ENCODE data around the gene TOM1L2.
"Not testable (repeated sequence)": the region's sequence is repeated elsewhere in the genome, so short reads cannot be mapped to it uniquely, and the experiment has no call there.

Gene TOM1L2

GRCh38 chr17:17942846-17943245 lies 29.4 kb downstream of the TOM1L2 start:
- H3K79me2 ChIP-seq (ENCODE audit: control insufficient read depth, low read length) = no peaks in the 10 kb centered on the region
- no peak overlapping the region for H3K4me2 ChIP-seq (ENCODE audit: low read length)
- H4K20me1 ChIP-seq (ENCODE audit: control insufficient read depth, insufficient read depth, low read depth, low read length) = no peaks in the 10 kb centered on the region; the same call in 1 of the 2 replicates
- no peaks in the 10 kb centered on the region for H3K36me3 ChIP-seq (ENCODE audit: control insufficient read depth, low read length)
- H3K27ac ChIP-seq (ENCODE audit: low read depth, low read length) = no peak overlapping the region
- no peaks in the 10 kb centered on the region for H3K9me2 ChIP-seq (replicated peaks; ENCODE audit: control insufficient read depth, low read length)
- peaks cover 10% of the 10 kb centered on the region for H3K4me1 ChIP-seq (ENCODE audit: control insufficient read depth, low read length)
- no peaks in the 10 kb centered on the region for H3F3A ChIP-seq (ENCODE audit: control insufficient read depth, insufficient read depth)
- no peaks in the 10 kb centered on the region for H3K27me3 ChIP-seq (ENCODE audit: control insufficient read depth, low read length)
- no peaks in the 10 kb centered on the region for H3K9me3 ChIP-seq (ENCODE audit: control insufficient read depth, insufficient read depth, low read length)
- no peak overlapping the region for H3K4me3 ChIP-seq (ENCODE audit: low read length)
- TF ChIP-seq CTCF (IDR thresholded peaks at IDR 0.05; ENCODE audit: low read depth, low read length, poor library complexity, severe bottlenecking) (no peak), EZH2phosphoT487 (IDR thresholded peaks at IDR 0.05; ENCODE audit: borderline replicate concordance, low read length) (no peak)

- Histone ChIP-seq H3K4me3 (ENCODE audit: low read length) (no peak overlapping the region), H3K9me2 (replicated peaks; ENCODE audit: control insufficient read depth, low read length) (no peaks in the 10 kb centered on the region), H3K27me3 (ENCODE audit: control insufficient read depth, low read length) (no peaks in the 10 kb centered on the region), H3K36me3 (ENCODE audit: control insufficient read depth, low read length) (no peaks in the 10 kb centered on the region), H4K20me1 (ENCODE audit: control insufficient read depth, insufficient read depth, low read depth, low read length) (no peaks in the 10 kb centered on the region), H3K4me2 (ENCODE audit: low read length) (no peak overlapping the region), H3F3A (ENCODE audit: control insufficient read depth, insufficient read depth) (no peaks in the 10 kb centered on the region), H3K9me3 (ENCODE audit: control insufficient read depth, insufficient read depth, low read length) (no peaks in the 10 kb centered on the region), H3K79me2 (ENCODE audit: control insufficient read depth, low read length) (no peaks in the 10 kb centered on the region), H3K4me1 (ENCODE audit: control insufficient read depth, low read length) (peaks cover 10% of the 10 kb centered on the region), H3K27ac (ENCODE audit: low read depth, low read length) (no peak overlapping the region)
- TF ChIP-seq EZH2phosphoT487 (IDR thresholded peaks at IDR 0.05; ENCODE audit: borderline replicate concordance, low read length) = no peak
- no peak for TF ChIP-seq CTCF (IDR thresholded peaks at IDR 0.05; ENCODE audit: low read depth, low read length, poor library complexity, severe bottlenecking)
Observed at GRCh38 chr17:17941015-17941414, 31.2 kb downstream of the TOM1L2 start.

- no peaks in the 10 kb centered on the region for H3K79me2 ChIP-seq (ENCODE audit: control insufficient read depth, low read length)
- no peak overlapping the region for H3K27ac ChIP-seq (ENCODE audit: low read depth, low read length)
- no peak overlapping the region for H3K4me2 ChIP-seq (ENCODE audit: low read length)
- peaks cover 10% of the 10 kb centered on the region for H3K4me1 ChIP-seq (ENCODE audit: control insufficient read depth, low read length)
- H3K9me2 ChIP-seq (replicated peaks; ENCODE audit: control insufficient read depth, low read length) = no peaks in the 10 kb centered on the region
- no peaks in the 10 kb centered on the region for H3K36me3 ChIP-seq (ENCODE audit: control insufficient read depth, low read length)
- H3K9me3 ChIP-seq (ENCODE audit: control insufficient read depth, insufficient read depth, low read length) = no peaks in the 10 kb centered on the region
- no peaks in the 10 kb centered on the region for H3F3A ChIP-seq (ENCODE audit: control insufficient read depth, insufficient read depth)
- no peak overlapping the region for H3K4me3 ChIP-seq (ENCODE audit: low read length)
- no peak for TF ChIP-seq CTCF (IDR thresholded peaks at IDR 0.05; ENCODE audit: low read depth, low read length, poor library complexity, severe bottlenecking)
- no peak for TF ChIP-seq EZH2phosphoT487 (IDR thresholded peaks at IDR 0.05; ENCODE audit: borderline replicate concordance, low read length)
- H3K27me3 ChIP-seq (ENCODE audit: control insufficient read depth, low read length) = no peaks in the 10 kb centered on the region
- no peaks in the 10 kb centered on the region for H4K20me1 ChIP-seq (ENCODE audit: control insufficient read depth, insufficient read depth, low read depth, low read length)
Observed at GRCh38 chr17:17940441-17940911, 31.7 kb downstream of the TOM1L2 start.

GRCh38 chr17:17939941-17940340 lies 32.3 kb downstream of the TOM1L2 start:
- H3K4me3 ChIP-seq (ENCODE audit: low read length); H3K4me2 ChIP-seq (ENCODE audit: low read length): not testable (repeated sequence)

More at GRCh38 chr17:17939941-17940340, 32.3 kb downstream of the TOM1L2 start:
- not testable (repeated sequence) for H4K20me1 ChIP-seq (ENCODE audit: control insufficient read depth, insufficient read depth, low read depth, low read length); H3K9me2 ChIP-seq (replicated peaks; ENCODE audit: control insufficient read depth, low read length); H3K4me1 ChIP-seq (ENCODE audit: control insufficient read depth, low read length); H3K79me2 ChIP-seq (ENCODE audit: control insufficient read depth, low read length); H3F3A ChIP-seq (ENCODE audit: control insufficient read depth, insufficient read depth); H3K36me3 ChIP-seq (ENCODE audit: control insufficient read depth, low read length); H3K27ac ChIP-seq (ENCODE audit: low read depth, low read length); H3K9me3 ChIP-seq (ENCODE audit: control insufficient read depth, insufficient read depth, low read length); H3K27me3 ChIP-seq (ENCODE audit: control insufficient read depth, low read length)
